ENCODE measurements around the gene CIZ1. TPM values are rescaled to one million over a fixed set of nuclear protein-coding genes. Genes with fewer than 3 reads are reported as not detected.

Gene CIZ1
- total RNA-seq, 2 donors from 2014 or later = 58.4 to 61.6 TPM

DNA sequence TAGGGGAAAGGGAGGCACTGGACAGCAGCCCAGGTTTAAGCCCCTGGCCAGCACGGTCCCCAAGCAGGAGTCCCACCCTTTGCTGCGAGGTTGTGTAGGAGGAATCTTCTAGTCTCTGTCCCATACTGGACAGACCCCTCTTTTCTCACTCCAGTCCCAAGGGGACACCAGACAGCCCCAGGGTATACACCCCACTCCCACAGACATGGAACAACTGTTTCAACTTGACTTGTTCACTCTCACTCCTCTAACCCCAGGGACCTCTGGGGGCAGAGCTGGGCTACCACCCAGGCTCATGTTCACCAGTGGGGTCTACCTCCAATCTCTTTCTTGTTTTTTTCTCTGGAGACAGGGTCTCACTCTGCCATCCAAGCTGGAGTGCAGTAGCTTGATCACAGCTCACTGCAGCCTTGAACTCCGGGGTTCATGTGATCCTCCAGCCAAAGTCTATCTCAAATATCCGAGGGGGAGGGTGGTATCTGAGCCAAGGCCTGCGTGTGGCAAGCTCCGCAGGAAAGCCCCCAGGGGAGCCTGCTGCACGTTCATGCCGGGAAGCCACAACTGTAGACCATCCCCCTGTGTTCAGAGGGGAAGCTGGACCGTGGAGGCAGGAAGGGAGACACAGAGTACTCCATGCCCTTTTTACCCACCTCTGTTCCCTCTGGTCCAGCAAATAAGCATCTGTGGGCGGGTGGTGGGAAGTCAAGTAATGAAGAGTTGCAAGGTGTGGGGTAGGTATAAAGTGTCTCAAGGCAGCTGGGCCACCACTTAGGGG, 65.6 kb downstream of the CIZ1 start:
- ATAC-seq = no peak
- Histone ChIP-seq H3K27ac (peak overlapping the region in 1 of 4 donors; percentile 8), H3K27me3 (no peaks in the 10 kb centered on the region), H3K9me3 (no peaks in the 10 kb centered on the region), H3K36me3 (replicated peaks in 1 of 2; ENCODE audit: insufficient read depth in 1 of 2, low read depth in 2 of 2) (peaks cover 4 to 9% of the 10 kb centered on the region in 2 donors), H3K4me3 (no peak overlapping the region), H3K4me1 (peaks cover 32% of the 10 kb centered on the region)
- WGBS, 2 donors = 56 to 64% methylated on average over 10 of the region's 10 CpGs
- intact Hi-C loops (cut with DNase I) = loop anchor here (10.0 kb wide), 1 partner anchor 181 kb away; no protein-coding TSS in a partner anchor
- peak in 1 of 4 donors; percentile 11 for DNase-seq
- TF ChIP-seq, protein P1, sequence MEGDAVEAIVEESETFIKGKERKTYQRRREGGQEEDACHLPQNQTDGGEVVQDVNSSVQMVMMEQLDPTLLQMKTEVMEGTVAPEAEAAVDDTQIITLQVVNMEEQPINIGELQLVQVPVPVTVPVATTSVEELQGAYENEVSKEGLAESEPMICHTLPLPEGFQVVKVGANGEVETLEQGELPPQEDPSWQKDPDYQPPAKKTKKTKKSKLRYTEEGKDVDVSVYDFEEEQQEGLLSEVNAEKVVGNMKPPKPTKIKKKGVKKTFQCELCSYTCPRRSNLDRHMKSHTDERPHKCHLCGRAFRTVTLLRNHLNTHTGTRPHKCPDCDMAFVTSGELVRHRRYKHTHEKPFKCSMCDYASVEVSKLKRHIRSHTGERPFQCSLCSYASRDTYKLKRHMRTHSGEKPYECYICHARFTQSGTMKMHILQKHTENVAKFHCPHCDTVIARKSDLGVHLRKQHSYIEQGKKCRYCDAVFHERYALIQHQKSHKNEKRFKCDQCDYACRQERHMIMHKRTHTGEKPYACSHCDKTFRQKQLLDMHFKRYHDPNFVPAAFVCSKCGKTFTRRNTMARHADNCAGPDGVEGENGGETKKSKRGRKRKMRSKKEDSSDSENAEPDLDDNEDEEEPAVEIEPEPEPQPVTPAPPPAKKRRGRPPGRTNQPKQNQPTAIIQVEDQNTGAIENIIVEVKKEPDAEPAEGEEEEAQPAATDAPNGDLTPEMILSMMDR (IDR thresholded peaks at IDR 0.05) = no peak
- TF ChIP-seq POLR2A (IDR thresholded peaks at IDR 0.05) = no peak

DNA sequence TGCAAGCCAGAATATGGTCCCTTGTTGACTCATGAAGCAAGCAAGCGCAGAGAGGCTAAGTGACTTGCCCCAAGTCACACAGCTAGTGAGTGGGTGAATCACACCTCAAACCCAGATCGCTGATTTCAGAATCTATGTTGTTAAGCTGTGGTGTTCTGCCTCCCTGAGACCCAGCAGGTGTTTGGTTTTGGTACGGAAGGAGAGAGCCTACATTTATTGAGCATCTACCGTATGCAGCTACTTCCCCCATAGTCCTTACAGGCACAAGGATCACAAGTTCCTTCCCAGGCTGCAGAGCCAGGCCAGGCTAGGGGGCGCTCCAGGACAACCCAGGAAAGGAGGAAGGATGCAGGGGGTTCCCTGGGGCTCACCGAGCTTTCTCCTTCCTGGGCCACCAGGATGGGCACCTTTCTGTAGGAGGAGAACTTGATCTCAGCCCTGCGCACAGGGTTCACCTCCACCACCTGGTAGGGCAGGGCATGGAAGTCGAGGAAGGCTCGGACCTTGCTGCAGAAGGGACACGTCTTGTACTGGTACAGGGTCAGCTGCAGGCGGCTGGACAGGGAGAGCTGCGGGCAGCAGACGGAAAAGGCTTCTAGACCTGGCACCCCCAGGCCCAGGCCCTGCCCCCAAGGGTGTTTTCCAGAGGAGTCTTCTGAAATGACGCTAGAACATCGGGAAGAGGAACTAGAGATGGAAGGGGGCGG, 66.3 kb downstream of the CIZ1 start:
- Histone ChIP-seq H3K27me3 (no peaks in the 10 kb centered on the region), H3K9me3 (no peaks in the 10 kb centered on the region), H3K4me1 (peaks cover 37% of the 10 kb centered on the region), H3K4me3 (no peak overlapping the region), H3K27ac (no peak overlapping the region), H3K36me3 (replicated peaks in 1 of 2; ENCODE audit: insufficient read depth in 1 of 2, low read depth in 2 of 2) (peaks cover 4 to 11% of the 10 kb centered on the region in 2 donors)
- ATAC-seq (no peak), DNase-seq (peak; percentile 64 to 69 (median 66))
- intact Hi-C loops (cut with DNase I) = loop anchor here (10.0 kb wide), 1 partner anchor 180 kb away; no protein-coding TSS in a partner anchor
- TF ChIP-seq, protein P1 (IDR thresholded peaks at IDR 0.05) = peak in 6 of 7 experiments; percentile 10 to 42 (median 38)
- no peak for TF ChIP-seq POLR2A (IDR thresholded peaks at IDR 0.05)
- WGBS, 2 donors = 71 to 79% methylated on average over 13 to 16 of the region's 16 CpGs

- ATAC-seq (no peak), DNase-seq (peak in 1 of 4 donors; percentile 8)
- TF ChIP-seq POLR2A (IDR thresholded peaks at IDR 0.05) = no peak
- TF ChIP-seq, protein P1 (IDR thresholded peaks at IDR 0.05) = no peak
- no peaks in the 10 kb centered on the region for H3K9me3 ChIP-seq
- no peak overlapping the region for H3K4me3 ChIP-seq
- WGBS, 2 donors = 87 to 94% methylated on average over 7 to 8 of the region's 8 CpGs
- H3K27me3 ChIP-seq = no peaks in the 10 kb centered on the region
- H3K27ac ChIP-seq = no peak overlapping the region
- peaks cover 42% of the 10 kb centered on the region for H3K4me1 ChIP-seq
- intact Hi-C loops (cut with DNase I) = loop anchor here (10.0 kb wide), 1 partner anchor 180 kb away; no protein-coding TSS in a partner anchor
- H3K36me3 ChIP-seq (replicated peaks in 1 of 2; ENCODE audit: insufficient read depth in 1 of 2, low read depth in 2 of 2) = peaks cover 4 to 11% of the 10 kb centered on the region in 2 donors
These were observed 66.9 kb downstream of the CIZ1 start for GRCh38 chr9:128124451-128124850.

- Histone ChIP-seq H3K9me3 (no peaks in the 10 kb centered on the region), H3K4me3 (no peak overlapping the region), H3K4me1 (peaks cover 40% of the 10 kb centered on the region), H3K36me3 (replicated peaks in 1 of 2; ENCODE audit: insufficient read depth in 1 of 2, low read depth in 2 of 2) (peaks cover 4 to 11% of the 10 kb centered on the region in 2 donors), H3K27me3 (no peaks in the 10 kb centered on the region), H3K27ac (no peak overlapping the region)
- intact Hi-C loops (cut with DNase I) = loop anchor here (10.0 kb wide), 1 partner anchor 179 kb away; no protein-coding TSS in a partner anchor
- TF ChIP-seq POLR2A (IDR thresholded peaks at IDR 0.05) = no peak
- TF ChIP-seq, protein P1 (IDR thresholded peaks at IDR 0.05) = no peak
- WGBS, 2 donors = 91 to 92% methylated on average over 21 of the region's 21 CpGs
- ATAC-seq (no peak), DNase-seq (peak in 1 of 4 donors; percentile 10)
These were observed 67.8 kb downstream of the CIZ1 start for GRCh38 chr9:128123451-128124080.
